PC-3 (cell line): ENCODE data around the gene ELN.

Experiments
- CTCF ChIP-seq: fragments of 300-600 bp; sonication (generic); conservative IDR thresholded peaks from 2 replicates; pipeline ENCODE4 v1.5.1; 2017; ENCODE audit warnings: antibody characterized with exemption, low read depth, mild to moderate bottlenecking, low read length
- EZH2 ChIP-seq: fragments of 300-600 bp; sonication (generic); IDR thresholded peaks from one replicate; pipeline ENCODE4 v1.6.1; 2017; ENCODE audit warnings: antibody characterized with exemption, mild to moderate bottlenecking, low read length; ENCODE audit not compliant: unreplicated experiment
- EZH2phosphoT487 ChIP-seq: fragments of 300-600 bp; sonication (generic); IDR thresholded peaks from 2 replicates; pipeline ENCODE4 v1.6.1; 2018; ENCODE audit warnings: mild to moderate bottlenecking, antibody characterized with exemption, low read length, borderline replicate concordance

GRCh38 chr7:73983437-73984164 is 44.4 kb upstream of the ELN start:
- TF ChIP-seq CTCF (no peak), EZH2 (no peak), EZH2phosphoT487 (no peak)
